Stimulated activated naive CD8-positive, alpha-beta T cell treated with anti-CD3 and anti-CD28 coated beads, Interleukin-15, Interleukin-2, amounts not matched to agents 100 ng/mL and 50 ng/mL, for 24 hours (primary cell): ENCODE data around the gene SYNGR1.
A peak's percentile ranks its signal among the peaks of the same experiment; 100 is the strongest.
"Not testable (repeated sequence)": the region's sequence is repeated elsewhere in the genome, so short reads cannot be mapped to it uniquely, and the experiment has no call there.

Experiments
- H3K27ac Mint-ChIP-seq: one replicate; pipeline ENCODE4 v1.8.0; 2021; ENCODE audit warnings: mild to moderate bottlenecking, mixed read lengths
- H3K27me3 Mint-ChIP-seq: one replicate; pipeline ENCODE4 v1.8.0; 2021; ENCODE audit warnings: mixed read lengths
- H3K36me3 Mint-ChIP-seq: one replicate; pipeline ENCODE4 v1.8.0; 2021; ENCODE audit warnings: low read depth, mixed read lengths
- H3K4me1 Mint-ChIP-seq: one replicate; pipeline ENCODE4 v1.8.0; 2021; ENCODE audit warnings: low read depth, mixed read lengths
- H3K4me3 Mint-ChIP-seq: one replicate; pipeline ENCODE4 v1.8.0; 2021; ENCODE audit warnings: mild to moderate bottlenecking, mixed read lengths
- H3K9me3 Mint-ChIP-seq: one replicate; pipeline ENCODE4 v1.8.0; 2021; ENCODE audit warnings: mixed read lengths

SYNGR1 gene

GRCh38 chr22:39330553-39330952, 19.2 kb upstream of the SYNGR1 start:
- not testable (repeated sequence) for H3K27ac Mint-ChIP-seq

GRCh38 chr22:39332441-39333064, 17.2 kb upstream of the SYNGR1 start:
- H3K4me3 Mint-ChIP-seq = no peak overlapping the region
- no peaks in the 10 kb centered on the region for H3K27me3 Mint-ChIP-seq
- peaks cover 6% of the 10 kb centered on the region for H3K4me1 Mint-ChIP-seq
- no peak overlapping the region for H3K27ac Mint-ChIP-seq
- no peaks in the 10 kb centered on the region for H3K9me3 Mint-ChIP-seq
- H3K36me3 Mint-ChIP-seq = no peaks in the 10 kb centered on the region

More at GRCh38 chr22:39330553-39330952, 19.2 kb upstream of the SYNGR1 start:
- H3K9me3 Mint-ChIP-seq, H3K4me3 Mint-ChIP-seq, H3K36me3 Mint-ChIP-seq, H3K4me1 Mint-ChIP-seq, H3K27me3 Mint-ChIP-seq: not testable (repeated sequence)

- no peak overlapping the region for H3K27ac Mint-ChIP-seq
- H3K9me3 Mint-ChIP-seq = no peaks in the 10 kb centered on the region
- H3K27me3 Mint-ChIP-seq = no peaks in the 10 kb centered on the region
- H3K4me3 Mint-ChIP-seq = no peak overlapping the region
- H3K36me3 Mint-ChIP-seq = no peaks in the 10 kb centered on the region
- H3K4me1 Mint-ChIP-seq = peaks cover 6% of the 10 kb centered on the region
These were observed 13.4 kb upstream of the SYNGR1 start for GRCh38 chr22:39336411-39336810.

DNA sequence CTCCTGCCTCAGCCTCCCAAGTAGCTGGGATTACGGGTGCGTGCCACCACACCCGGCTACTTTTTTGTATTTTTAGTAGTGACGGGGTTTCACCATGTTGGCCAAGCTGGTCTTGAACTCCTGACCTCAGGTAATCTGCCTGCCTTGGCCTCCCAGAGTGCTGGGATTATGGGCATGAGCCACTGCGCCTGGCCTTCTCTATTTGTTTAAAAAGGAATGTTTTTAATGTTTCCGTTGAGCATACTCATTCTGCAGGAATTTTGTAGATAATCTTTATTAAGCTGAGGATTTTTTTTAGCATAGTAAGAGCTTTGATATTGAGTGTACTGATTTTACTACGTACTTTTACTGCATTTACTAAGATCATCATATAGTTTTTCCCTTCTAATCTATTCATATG, 10.0 kb upstream of the SYNGR1 start:
- not testable (repeated sequence) for H3K27ac Mint-ChIP-seq, H3K36me3 Mint-ChIP-seq, H3K4me3 Mint-ChIP-seq, H3K9me3 Mint-ChIP-seq, H3K27me3 Mint-ChIP-seq, H3K4me1 Mint-ChIP-seq

DNA sequence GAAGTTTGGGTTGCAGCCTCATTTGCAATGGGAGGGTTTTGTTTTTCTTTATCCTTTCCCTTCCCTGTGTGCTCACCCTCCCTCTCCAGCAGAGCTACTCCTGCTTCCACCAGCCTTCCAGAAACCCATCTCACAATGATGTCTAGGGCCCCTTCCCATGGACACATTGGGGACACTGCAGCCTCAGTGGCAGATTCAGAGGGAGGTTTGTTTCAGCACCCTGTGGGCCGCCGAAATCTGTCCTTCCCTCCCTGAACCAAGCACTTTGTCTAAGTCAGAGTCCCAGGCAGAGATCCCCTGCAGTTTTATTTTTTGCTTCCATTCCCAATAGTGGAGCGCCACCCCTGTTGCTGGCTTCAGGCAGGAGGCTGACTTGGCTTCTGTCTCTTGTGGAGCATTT, 8.6 kb upstream of the SYNGR1 start:
- Mint-ChIP-seq H3K9me3 (no peaks in the 10 kb centered on the region), H3K4me3 (no peak overlapping the region), H3K36me3 (no peaks in the 10 kb centered on the region), H3K27me3 (peaks cover 8% of the 10 kb centered on the region), H3K4me1 (peaks cover 6% of the 10 kb centered on the region), H3K27ac (no peak overlapping the region)

DNA sequence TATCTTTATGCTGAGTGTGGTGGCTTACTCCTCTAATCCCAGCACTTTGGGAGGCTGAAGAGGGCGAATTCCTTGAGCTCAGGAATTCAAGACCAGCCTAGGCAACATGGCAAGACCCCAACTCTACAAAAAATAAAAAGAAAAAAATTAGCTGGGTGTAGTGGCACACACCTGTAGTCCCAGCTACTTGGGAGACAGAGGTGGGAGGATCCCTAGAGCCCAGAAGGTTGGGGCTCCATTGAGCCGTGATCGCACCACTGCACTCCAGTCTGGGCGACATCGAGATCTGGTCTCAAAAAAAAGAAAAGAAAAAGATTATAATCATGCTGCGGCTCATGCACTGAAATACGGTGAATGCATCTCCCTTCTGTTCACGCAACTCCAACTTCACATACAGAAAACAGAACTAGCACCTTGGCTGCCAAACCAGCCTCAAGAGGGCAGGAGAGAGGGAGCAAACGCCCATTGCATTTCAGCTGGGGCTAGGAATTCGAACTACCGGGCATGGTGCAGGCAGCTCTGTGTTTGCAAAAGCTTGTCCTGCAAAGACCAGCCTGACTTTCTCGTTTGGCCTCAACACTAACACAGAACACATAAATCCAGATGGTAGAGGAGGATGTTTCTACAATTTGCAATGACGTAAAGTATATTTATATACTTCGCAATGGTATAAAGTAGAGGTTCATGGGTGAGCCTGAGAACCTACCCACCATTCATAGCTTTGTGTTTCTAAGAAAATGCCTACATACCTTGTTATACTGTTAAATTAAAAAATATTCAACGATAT, 6.3 kb upstream of the SYNGR1 start:
- H3K27me3 Mint-ChIP-seq = peaks cover 8% of the 10 kb centered on the region
- H3K9me3 Mint-ChIP-seq = no peaks in the 10 kb centered on the region
- H3K27ac Mint-ChIP-seq = no peak overlapping the region
- H3K4me1 Mint-ChIP-seq = peaks cover 6% of the 10 kb centered on the region
- no peak overlapping the region for H3K4me3 Mint-ChIP-seq
- no peaks in the 10 kb centered on the region for H3K36me3 Mint-ChIP-seq

DNA sequence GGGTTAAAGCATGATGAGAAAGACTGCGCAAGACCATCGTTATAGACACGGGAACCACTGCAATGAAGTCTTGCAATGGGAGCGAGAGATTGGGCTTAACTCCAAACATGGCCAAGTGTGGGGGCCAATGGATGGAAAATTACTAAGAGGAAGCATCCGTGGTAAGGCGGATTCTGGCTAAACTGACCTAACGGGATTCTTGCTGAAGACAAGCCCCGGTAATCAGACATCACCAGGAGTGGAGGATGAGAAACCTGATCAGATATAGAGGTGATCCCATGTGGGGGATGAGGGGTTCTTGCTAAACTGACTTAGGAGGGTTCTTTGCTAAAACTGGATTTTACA, 5.8 kb upstream of the SYNGR1 start:
- Mint-ChIP-seq H3K4me3 (no peak overlapping the region), H3K27ac (no peak overlapping the region), H3K27me3 (peaks cover 8% of the 10 kb centered on the region), H3K4me1 (peaks cover 9% of the 10 kb centered on the region), H3K36me3 (no peaks in the 10 kb centered on the region), H3K9me3 (no peaks in the 10 kb centered on the region)

DNA sequence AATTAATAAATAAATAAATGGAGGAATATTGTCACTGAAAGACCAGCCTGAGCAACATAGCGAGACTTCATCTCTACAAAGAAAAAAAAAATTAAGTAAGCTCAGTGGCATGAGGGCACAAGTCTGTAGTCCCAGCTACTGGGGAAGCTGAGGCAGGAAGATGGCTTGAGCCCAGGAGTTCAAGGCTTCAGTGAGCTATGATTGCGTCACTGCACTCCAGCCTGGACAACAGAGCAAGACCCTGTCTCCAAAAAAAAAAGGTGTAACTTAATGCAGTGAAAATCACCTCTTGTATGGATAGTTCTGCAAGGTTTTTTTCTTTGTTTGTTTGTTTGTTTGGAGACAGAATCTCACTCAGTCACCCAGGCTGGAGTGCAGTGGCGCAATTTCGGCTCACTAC, 4.6 kb upstream of the SYNGR1 start:
- peaks cover 8% of the 10 kb centered on the region for H3K27me3 Mint-ChIP-seq
- H3K9me3 Mint-ChIP-seq = no peaks in the 10 kb centered on the region
- no peak overlapping the region for H3K4me3 Mint-ChIP-seq
- H3K4me1 Mint-ChIP-seq = peaks cover 15% of the 10 kb centered on the region
- H3K36me3 Mint-ChIP-seq = no peaks in the 10 kb centered on the region
- no peak overlapping the region for H3K27ac Mint-ChIP-seq

DNA sequence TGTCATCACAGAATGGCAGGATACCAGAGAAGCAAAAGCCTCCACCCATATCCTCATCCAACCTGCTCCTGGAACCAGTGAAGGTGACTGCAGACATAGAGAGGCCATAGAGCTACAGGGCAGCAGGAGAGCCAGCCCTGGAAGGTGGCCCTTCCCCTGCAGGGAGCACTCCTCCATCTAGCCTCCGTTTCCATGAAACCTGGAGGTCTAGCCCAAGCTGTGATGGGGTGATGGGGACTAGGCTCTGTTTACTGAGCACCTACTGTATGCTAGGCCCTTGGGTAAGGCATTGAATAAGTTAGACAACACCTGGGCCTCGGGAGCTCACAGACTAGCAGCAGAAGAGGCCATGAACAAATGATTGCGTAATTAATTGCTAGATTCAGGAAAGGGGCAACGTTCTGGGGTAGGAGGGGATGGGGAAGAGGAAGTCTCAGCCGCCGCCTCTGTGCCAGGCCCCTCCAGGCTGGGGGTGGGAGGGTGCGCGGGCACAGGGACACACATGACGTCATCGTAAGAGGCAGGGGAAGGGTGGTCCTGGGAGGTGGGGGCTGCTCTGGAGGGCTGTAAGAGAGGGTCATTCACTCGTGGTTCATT, 784 bp upstream of the SYNGR1 start:
- no peaks in the 10 kb centered on the region for H3K36me3 Mint-ChIP-seq
- H3K4me3 Mint-ChIP-seq = peak overlapping the region; percentile 85
- H3K27me3 Mint-ChIP-seq = peaks cover 1% of the 10 kb centered on the region
- peak overlapping the region; percentile 49 for H3K27ac Mint-ChIP-seq
- no peaks in the 10 kb centered on the region for H3K9me3 Mint-ChIP-seq
- H3K4me1 Mint-ChIP-seq = peaks cover 30% of the 10 kb centered on the region

GRCh38 chr22:39349506-39349966, 255 bp upstream of the SYNGR1 start:
- Mint-ChIP-seq H3K27ac (peak overlapping the region; percentile 49), H3K36me3 (no peaks in the 10 kb centered on the region), H3K4me1 (peaks cover 30% of the 10 kb centered on the region), H3K27me3 (no peaks in the 10 kb centered on the region), H3K9me3 (no peaks in the 10 kb centered on the region), H3K4me3 (peak overlapping the region; percentile 85)

- peaks cover 30% of the 10 kb centered on the region for H3K4me1 Mint-ChIP-seq
- no peaks in the 10 kb centered on the region for H3K9me3 Mint-ChIP-seq
- no peaks in the 10 kb centered on the region for H3K27me3 Mint-ChIP-seq
- H3K36me3 Mint-ChIP-seq = no peaks in the 10 kb centered on the region
- H3K27ac Mint-ChIP-seq = peak overlapping the region; percentile 58
- H3K4me3 Mint-ChIP-seq = peak overlapping the region; percentile 71
These were observed 1.2 kb downstream of the SYNGR1 start for GRCh38 chr22:39350757-39351688.

GRCh38 chr22:39351689-39352214, 2.0 kb downstream of the SYNGR1 start:
- H3K36me3 Mint-ChIP-seq = no peaks in the 10 kb centered on the region
- H3K4me3 Mint-ChIP-seq = peak overlapping the region; percentile 35
- no peaks in the 10 kb centered on the region for H3K9me3 Mint-ChIP-seq
- H3K27me3 Mint-ChIP-seq = no peaks in the 10 kb centered on the region
- H3K4me1 Mint-ChIP-seq = peaks cover 30% of the 10 kb centered on the region
- H3K27ac Mint-ChIP-seq = peak overlapping the region; percentile 76

DNA sequence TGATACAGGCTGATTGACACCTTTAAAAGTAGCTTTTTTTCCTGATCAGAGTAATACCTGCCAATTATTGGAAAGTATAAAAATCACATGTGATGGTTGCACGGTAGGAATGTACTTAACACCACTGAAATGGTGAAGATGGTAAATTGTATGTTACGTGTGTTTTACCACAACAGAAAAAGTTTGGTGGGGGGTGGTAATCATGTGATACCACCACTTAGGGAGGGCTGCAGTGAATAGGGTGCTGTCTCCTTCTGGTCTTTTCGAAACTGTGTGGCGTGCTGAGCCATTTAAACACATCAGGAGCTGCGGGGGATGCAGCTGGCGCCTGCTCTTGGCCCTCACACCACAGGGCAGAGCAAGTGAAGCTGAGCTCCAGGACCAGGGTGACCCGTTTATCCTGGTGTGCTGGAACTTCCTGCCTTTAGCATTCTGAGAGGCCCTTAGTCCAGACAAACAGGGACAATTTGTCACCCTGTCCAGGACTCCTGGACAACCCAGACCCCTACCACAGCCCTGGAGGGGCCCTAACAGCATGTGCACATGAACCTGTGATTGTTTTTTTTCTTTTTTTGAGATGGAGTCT, 2.6 kb downstream of the SYNGR1 start:
- Mint-ChIP-seq H3K9me3 (no peaks in the 10 kb centered on the region), H3K4me1 (peaks cover 30% of the 10 kb centered on the region), H3K27ac (no peak overlapping the region), H3K36me3 (no peaks in the 10 kb centered on the region), H3K27me3 (no peaks in the 10 kb centered on the region), H3K4me3 (no peak overlapping the region)

DNA sequence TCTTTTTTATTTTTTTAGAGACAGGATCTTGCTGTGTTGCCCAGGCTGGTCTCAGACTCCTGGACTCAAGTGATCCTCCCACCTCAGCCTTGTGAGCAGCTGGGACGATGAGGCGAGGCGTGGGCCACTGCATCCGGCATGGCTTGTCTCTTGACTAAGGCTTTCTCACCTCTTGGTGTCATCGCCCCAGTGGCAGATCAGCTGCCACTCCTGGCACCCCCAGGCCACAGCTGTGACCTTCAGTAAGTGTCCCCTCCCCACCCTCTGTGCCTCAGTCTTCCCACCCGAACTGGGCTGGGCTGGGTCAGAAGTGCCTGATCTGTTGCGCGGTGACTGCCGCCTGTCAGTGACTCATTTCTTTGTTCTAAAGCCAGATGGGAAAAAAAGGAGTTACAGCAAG, 3.6 kb downstream of the SYNGR1 start:
- no peaks in the 10 kb centered on the region for H3K36me3 Mint-ChIP-seq
- no peak overlapping the region for H3K27ac Mint-ChIP-seq
- H3K4me3 Mint-ChIP-seq = no peak overlapping the region
- H3K9me3 Mint-ChIP-seq = no peaks in the 10 kb centered on the region
- H3K4me1 Mint-ChIP-seq = peaks cover 30% of the 10 kb centered on the region
- no peaks in the 10 kb centered on the region for H3K27me3 Mint-ChIP-seq
